SK-N-SH (cell line): ENCODE measurements around the gene PTK7. TPM values are rescaled to one million over a fixed set of nuclear protein-coding genes. Genes with fewer than 3 reads are reported as not detected.
"Not testable (repeated sequence)": the region's sequence is repeated elsewhere in the genome, so short reads cannot be mapped to it uniquely, and the experiment has no call there.

Source experiments
- CTCF ChIA-PET: fragments of 300-600, 350-600 bp; formaldehyde crosslinking; extraction: SDS; loops from one replicate; lab custom pipeline; 2021; lab: Yijun Ruan, JAX
- POLR2A ChIA-PET: fragments of 350-600 bp; sonication (Branson Sonifier 250); formaldehyde crosslinking; extraction: SDS; loops from one replicate; lab custom pipeline; 2020; ENCODE audit warnings: antibody characterized with exemption, inconsistent platforms; lab: Yijun Ruan, JAX
- DNase-seq: peaks from one replicate; pipeline ENCODE4 v3.0.0; 2012
- H2AFZ ChIP-seq: fragments of 200-600 bp; sonication (generic); 2 replicates; pipeline ENCODE4 v1.8.1; 2016; ENCODE audit warnings: antibody characterized with exemption, mild to moderate bottlenecking, low read depth
- H3F3A ChIP-seq: fragments of 200-600 bp; sonication (generic); replicated peaks from 2 replicates; pipeline ENCODE3; 2016; ENCODE audit warnings: antibody characterized with exemption, mild to moderate bottlenecking; ENCODE audit not compliant: insufficient read depth
- H3K27ac ChIP-seq, 2 experiments: fragments of 200-500 bp in 1 of 2; fragments of 200-600 bp in 1 of 2; sonication (Bioruptor generic) in 1 of 2; sonication (generic), shearing (Covaris generic) in 1 of 2; 2 replicates each; pipeline versions ENCODE4 v1.5.1 to v1.6.1; 2014 to 2016; ENCODE audit warnings: low read depth in 2 of 2, inconsistent platforms in 1 of 2, low read length in 1 of 2, mild to moderate bottlenecking in 1 of 2, mixed read lengths in 1 of 2
- H3K27me3 ChIP-seq: fragments of 200-600 bp; sonication (generic), shearing (Covaris generic); 2 replicates; pipeline ENCODE4 v1.6.1; 2016; ENCODE audit warnings: mixed run types; ENCODE audit not compliant: insufficient read depth
- H3K36me3 ChIP-seq, 2 experiments: fragments of 200-500 bp in 1 of 2; fragments of 200-600 bp in 1 of 2; sonication (Bioruptor generic) in 1 of 2; sonication (generic) in 1 of 2; replicated peaks in 1 of 2; 2 replicates each; pipeline versions ENCODE3 to v1.5.1; 2014 to 2016; ENCODE audit warnings: low read length in 1 of 2, mild to moderate bottlenecking in 1 of 2; ENCODE audit not compliant: insufficient read depth in 2 of 2, control insufficient read depth in 1 of 2
- H3K4me1 ChIP-seq, 2 experiments: fragments of 200-500 bp in 1 of 2; fragments of 200-600 bp in 1 of 2; sonication (Bioruptor generic) in 1 of 2; sonication (generic), shearing (Covaris generic) in 1 of 2; 2 replicates each; pipeline versions ENCODE4 v1.5.1 to v1.6.1; 2014 to 2016; ENCODE audit warnings: low read depth in 1 of 2, low read length in 1 of 2, mixed run types in 1 of 2; ENCODE audit not compliant: insufficient read depth in 2 of 2, control insufficient read depth in 1 of 2
- H3K4me2 ChIP-seq: fragments of 200-600 bp; sonication (generic), shearing (Covaris generic); 2 replicates; pipeline ENCODE4 v1.6.1; 2017; ENCODE audit warnings: mixed run types
- H3K4me3 ChIP-seq, 2 experiments: fragments of 200-500 bp in 1 of 2; fragments of 200-600 bp in 1 of 2; sonication (Bioruptor generic) in 1 of 2; sonication (generic), shearing (Covaris generic) in 1 of 2; 2 replicates each; pipeline versions ENCODE4 v1.5.1 to v1.8.1; 2014 to 2016; ENCODE audit warnings: low read depth in 2 of 2, inconsistent platforms in 1 of 2, low read length in 1 of 2, mild to moderate bottlenecking in 1 of 2, mixed read lengths in 1 of 2, moderate library complexity in 1 of 2
- H3K79me2 ChIP-seq: fragments of 200-600 bp; sonication (generic); 2 replicates; pipeline ENCODE4 v1.8.1; 2017; ENCODE audit warnings: mild to moderate bottlenecking; ENCODE audit not compliant: insufficient read depth
- H3K9ac ChIP-seq: fragments of 200-600 bp; sonication (generic); 2 replicates; pipeline ENCODE4 v1.6.1; 2017; ENCODE audit warnings: mixed run types
- H3K9me2 ChIP-seq: fragments of 200-600 bp; sonication (generic); 2 replicates; pipeline ENCODE4 v1.6.1; 2017; ENCODE audit warnings: mixed run types
- H3K9me3 ChIP-seq: fragments of 200-600 bp; sonication (generic); 2 replicates; pipeline ENCODE4 v1.6.1; 2017; ENCODE audit warnings: mixed run types, mild to moderate bottlenecking, moderate library complexity
- H4K20me1 ChIP-seq: fragments of 200-600 bp; sonication (generic); 2 replicates; pipeline ENCODE4 v1.6.1; 2017; ENCODE audit warnings: mild to moderate bottlenecking, mixed run types; ENCODE audit not compliant: insufficient read depth
- EP300 ChIP-seq, 2 experiments: IDR thresholded peaks; 2 replicates each; pipeline versions ENCODE4 v1.4.0 to v1.6.1; 2012; ENCODE audit warnings: borderline replicate concordance in 1 of 2, low read depth in 1 of 2, low read length in 1 of 2
- FOXM1 ChIP-seq: IDR thresholded peaks from 2 replicates; pipeline ENCODE4 v1.4.0; 2012; ENCODE audit warnings: low read depth, mild to moderate bottlenecking
- GABPA ChIP-seq: IDR thresholded peaks from 2 replicates; pipeline ENCODE4 v1.4.0; 2012; ENCODE audit warnings: low read depth, mild to moderate bottlenecking
- GATA2 ChIP-seq: sonication (generic); formaldehyde crosslinking; IDR thresholded peaks from 2 replicates; pipeline ENCODE4 v1.5.0; 2020; ENCODE audit warnings: mild to moderate bottlenecking, missing genetic modification reagents
- MXI1 ChIP-seq: IDR thresholded peaks from 2 replicates; pipeline ENCODE4 v1.6.1; 2012; ENCODE audit warnings: mild to moderate bottlenecking, low read depth, low read length, improper control_type of control experiment
- NRF1 ChIP-seq: IDR thresholded peaks from 2 replicates; pipeline ENCODE4 v1.6.1; 2012; ENCODE audit warnings: low read depth, mild to moderate bottlenecking, low read length
- RAD21 ChIP-seq: IDR thresholded peaks from 2 replicates; pipeline ENCODE4 v1.6.1; 2012; ENCODE audit warnings: mild to moderate bottlenecking, low read length
- RXRA ChIP-seq: IDR thresholded peaks from 2 replicates; pipeline ENCODE4 v1.4.0; 2012; ENCODE audit warnings: low read depth, mild to moderate bottlenecking, borderline replicate concordance
- SIN3A ChIP-seq: IDR thresholded peaks from 2 replicates; pipeline ENCODE4 v1.6.1; 2012; ENCODE audit warnings: low read depth, mild to moderate bottlenecking, low read length, moderate library complexity, borderline replicate concordance
- SMC3 ChIP-seq: IDR thresholded peaks from 2 replicates; pipeline ENCODE4 v1.6.1; 2012; ENCODE audit warnings: low read depth, low read length, improper control_type of control experiment
- TAF1 ChIP-seq: IDR thresholded peaks from 2 replicates; pipeline ENCODE4 v1.6.1; 2012; ENCODE audit warnings: low read depth, mild to moderate bottlenecking, low read length, moderate library complexity, borderline replicate concordance
- TCF12 ChIP-seq: IDR thresholded peaks from 2 replicates; pipeline ENCODE4 v1.4.0; 2012
- TEAD4 ChIP-seq: IDR thresholded peaks from 2 replicates; pipeline ENCODE4 v1.4.0; 2012; ENCODE audit warnings: mild to moderate bottlenecking, borderline replicate concordance; ENCODE audit not compliant: insufficient read depth
- YY1 ChIP-seq: IDR thresholded peaks from 2 replicates; pipeline ENCODE4 v1.4.0; 2012; ENCODE audit warnings: low read depth, mild to moderate bottlenecking
- WGBS: methylation state at CpG from one replicate; pipeline ENCODE4 v1.1.6; 2017; ENCODE audit warnings: low lambda C conversion rate; 5-methylcytosine and 5-hydroxymethylcytosine counted together
- polyA plus RNA-seq, 3 experiments: library from polyadenylated mRNA; depleted of rRNA; stranded (reverse); fragments of >200 nt; gene quantifications; 2 replicates each; pipeline ENCODE4 v1.2.3, GENCODE V29; 2012
- TF ChIP-seq, protein P1 (sequence below): IDR thresholded peaks from 2 replicates; pipeline ENCODE4 v1.4.0; 2012; ENCODE audit warnings: low read depth, borderline replicate concordance
- TF ChIP-seq, protein P2 (sequence below): fragments of 200-600 bp; sonication (generic); IDR thresholded peaks from 2 replicates; pipeline ENCODE4 v1.6.1; 2017; ENCODE audit warnings: antibody characterized with exemption, mild to moderate bottlenecking, moderate library complexity
- TF ChIP-seq, protein P3 (sequence below): IDR thresholded peaks from 2 replicates; pipeline ENCODE4 v1.6.1; 2012; ENCODE audit warnings: mild to moderate bottlenecking, low read depth, low read length, moderate library complexity

PTK7 gene
- polyA plus RNA-seq, 1 of the 3 experiments (the other 2 are of a cell fraction) = 105 TPM

DNA sequence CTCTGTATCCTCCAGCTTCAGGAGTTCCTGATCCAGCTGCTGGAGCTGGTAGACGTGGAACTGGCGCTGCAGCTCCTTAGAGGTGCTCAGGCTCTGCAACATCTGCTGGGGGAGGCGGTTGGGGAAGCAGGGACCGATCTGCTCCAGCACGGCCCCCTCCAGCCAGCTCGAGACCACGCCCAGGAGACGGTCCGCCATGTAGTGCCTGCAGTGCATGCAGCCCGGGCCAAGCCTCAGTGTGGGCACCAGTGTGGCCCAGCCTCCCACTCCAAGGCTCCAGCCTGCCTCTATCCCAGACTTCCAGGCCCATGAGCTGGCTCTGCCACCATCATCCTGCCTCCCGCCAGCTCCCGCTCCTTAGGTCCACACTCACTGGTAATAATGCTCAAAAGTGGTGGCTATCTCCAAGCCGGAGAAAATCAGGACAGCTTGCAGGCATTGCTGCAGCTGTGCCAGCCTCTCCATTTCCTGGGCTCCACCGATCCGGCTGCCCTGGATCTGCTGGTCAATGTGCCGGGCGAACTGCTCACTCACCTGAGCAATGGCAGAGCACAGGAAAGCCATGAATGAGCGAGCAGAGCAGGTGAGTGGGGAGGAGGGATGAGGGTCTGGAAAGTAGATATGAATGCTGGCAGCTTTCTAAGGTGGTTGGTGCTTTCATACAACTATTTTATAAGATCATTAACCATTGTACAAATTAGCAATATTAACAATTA is 35.4 kb upstream of the PTK7 start:
- WGBS = over 99% methylated on average over 13 of the region's 18 CpGs
- no peak overlapping the region for H3K27ac ChIP-seq
- H3K4me2 ChIP-seq = no peak overlapping the region
- H3K79me2 ChIP-seq = no peaks in the 10 kb centered on the region
- H2AFZ ChIP-seq = no peak overlapping the region
- H3K9me2 ChIP-seq = no peaks in the 10 kb centered on the region
- ChIA-PET POLR2A (interaction anchor here (0.6 to 1.5 kb wide), 3 partner anchors 13 to 35 kb away, joined by 3 to 4 read pairs (median 4); partner anchors contain the start of gene CUL7), CTCF (interaction anchor here (1.0 kb wide), 1 partner anchor 103 kb away, joined by 4 read pairs; no protein-coding TSS in a partner anchor)
- peaks cover 20 to 70% of the 10 kb centered on the region in 2 experiments for H3K36me3 ChIP-seq
- H4K20me1 ChIP-seq = no peaks in the 10 kb centered on the region
- H3F3A ChIP-seq = no peaks in the 10 kb centered on the region
- H3K9ac ChIP-seq = no peak overlapping the region
- no peaks in the 10 kb centered on the region for H3K4me1 ChIP-seq
- no peak for DNase-seq
- H3K9me3 ChIP-seq = no peaks in the 10 kb centered on the region
- H3K27me3 ChIP-seq = no peaks in the 10 kb centered on the region
- H3K4me3 ChIP-seq = no peak overlapping the region
- no peak for TF ChIP-seq TAF1
- TF ChIP-seq TEAD4 = no peak
- TF ChIP-seq GABPA = no peak
- TF ChIP-seq, protein P1, sequence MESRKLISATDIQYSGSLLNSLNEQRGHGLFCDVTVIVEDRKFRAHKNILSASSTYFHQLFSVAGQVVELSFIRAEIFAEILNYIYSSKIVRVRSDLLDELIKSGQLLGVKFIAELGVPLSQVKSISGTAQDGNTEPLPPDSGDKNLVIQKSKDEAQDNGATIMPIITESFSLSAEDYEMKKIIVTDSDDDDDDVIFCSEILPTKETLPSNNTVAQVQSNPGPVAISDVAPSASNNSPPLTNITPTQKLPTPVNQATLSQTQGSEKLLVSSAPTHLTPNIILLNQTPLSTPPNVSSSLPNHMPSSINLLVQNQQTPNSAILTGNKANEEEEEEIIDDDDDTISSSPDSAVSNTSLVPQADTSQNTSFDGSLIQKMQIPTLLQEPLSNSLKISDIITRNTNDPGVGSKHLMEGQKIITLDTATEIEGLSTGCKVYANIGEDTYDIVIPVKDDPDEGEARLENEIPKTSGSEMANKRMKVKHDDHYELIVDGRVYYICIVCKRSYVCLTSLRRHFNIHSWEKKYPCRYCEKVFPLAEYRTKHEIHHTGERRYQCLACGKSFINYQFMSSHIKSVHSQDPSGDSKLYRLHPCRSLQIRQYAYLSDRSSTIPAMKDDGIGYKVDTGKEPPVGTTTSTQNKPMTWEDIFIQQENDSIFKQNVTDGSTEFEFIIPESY = no peak
- TF ChIP-seq SIN3A = no peak
- TF ChIP-seq GATA2 (CRISPR knock-in tag) = no peak
- TF ChIP-seq EP300 (IDR thresholded peaks at IDR 0.05; ENCODE audit: borderline replicate concordance in 1 of 2, low read depth in 1 of 2, low read length in 1 of 2) = no peak
- no peak for TF ChIP-seq RXRA
- TF ChIP-seq, protein P2, sequence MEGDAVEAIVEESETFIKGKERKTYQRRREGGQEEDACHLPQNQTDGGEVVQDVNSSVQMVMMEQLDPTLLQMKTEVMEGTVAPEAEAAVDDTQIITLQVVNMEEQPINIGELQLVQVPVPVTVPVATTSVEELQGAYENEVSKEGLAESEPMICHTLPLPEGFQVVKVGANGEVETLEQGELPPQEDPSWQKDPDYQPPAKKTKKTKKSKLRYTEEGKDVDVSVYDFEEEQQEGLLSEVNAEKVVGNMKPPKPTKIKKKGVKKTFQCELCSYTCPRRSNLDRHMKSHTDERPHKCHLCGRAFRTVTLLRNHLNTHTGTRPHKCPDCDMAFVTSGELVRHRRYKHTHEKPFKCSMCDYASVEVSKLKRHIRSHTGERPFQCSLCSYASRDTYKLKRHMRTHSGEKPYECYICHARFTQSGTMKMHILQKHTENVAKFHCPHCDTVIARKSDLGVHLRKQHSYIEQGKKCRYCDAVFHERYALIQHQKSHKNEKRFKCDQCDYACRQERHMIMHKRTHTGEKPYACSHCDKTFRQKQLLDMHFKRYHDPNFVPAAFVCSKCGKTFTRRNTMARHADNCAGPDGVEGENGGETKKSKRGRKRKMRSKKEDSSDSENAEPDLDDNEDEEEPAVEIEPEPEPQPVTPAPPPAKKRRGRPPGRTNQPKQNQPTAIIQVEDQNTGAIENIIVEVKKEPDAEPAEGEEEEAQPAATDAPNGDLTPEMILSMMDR = no peak
- no peak for TF ChIP-seq RAD21
- TF ChIP-seq, protein P3, sequence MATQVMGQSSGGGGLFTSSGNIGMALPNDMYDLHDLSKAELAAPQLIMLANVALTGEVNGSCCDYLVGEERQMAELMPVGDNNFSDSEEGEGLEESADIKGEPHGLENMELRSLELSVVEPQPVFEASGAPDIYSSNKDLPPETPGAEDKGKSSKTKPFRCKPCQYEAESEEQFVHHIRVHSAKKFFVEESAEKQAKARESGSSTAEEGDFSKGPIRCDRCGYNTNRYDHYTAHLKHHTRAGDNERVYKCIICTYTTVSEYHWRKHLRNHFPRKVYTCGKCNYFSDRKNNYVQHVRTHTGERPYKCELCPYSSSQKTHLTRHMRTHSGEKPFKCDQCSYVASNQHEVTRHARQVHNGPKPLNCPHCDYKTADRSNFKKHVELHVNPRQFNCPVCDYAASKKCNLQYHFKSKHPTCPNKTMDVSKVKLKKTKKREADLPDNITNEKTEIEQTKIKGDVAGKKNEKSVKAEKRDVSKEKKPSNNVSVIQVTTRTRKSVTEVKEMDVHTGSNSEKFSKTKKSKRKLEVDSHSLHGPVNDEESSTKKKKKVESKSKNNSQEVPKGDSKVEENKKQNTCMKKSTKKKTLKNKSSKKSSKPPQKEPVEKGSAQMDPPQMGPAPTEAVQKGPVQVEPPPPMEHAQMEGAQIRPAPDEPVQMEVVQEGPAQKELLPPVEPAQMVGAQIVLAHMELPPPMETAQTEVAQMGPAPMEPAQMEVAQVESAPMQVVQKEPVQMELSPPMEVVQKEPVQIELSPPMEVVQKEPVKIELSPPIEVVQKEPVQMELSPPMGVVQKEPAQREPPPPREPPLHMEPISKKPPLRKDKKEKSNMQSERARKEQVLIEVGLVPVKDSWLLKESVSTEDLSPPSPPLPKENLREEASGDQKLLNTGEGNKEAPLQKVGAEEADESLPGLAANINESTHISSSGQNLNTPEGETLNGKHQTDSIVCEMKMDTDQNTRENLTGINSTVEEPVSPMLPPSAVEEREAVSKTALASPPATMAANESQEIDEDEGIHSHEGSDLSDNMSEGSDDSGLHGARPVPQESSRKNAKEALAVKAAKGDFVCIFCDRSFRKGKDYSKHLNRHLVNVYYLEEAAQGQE = no peak
- no peak for TF ChIP-seq MXI1
- no peak for TF ChIP-seq TCF12
- no peak for TF ChIP-seq YY1
- no peak for TF ChIP-seq NRF1
- no peak for TF ChIP-seq FOXM1
- no peak for TF ChIP-seq SMC3

DNA sequence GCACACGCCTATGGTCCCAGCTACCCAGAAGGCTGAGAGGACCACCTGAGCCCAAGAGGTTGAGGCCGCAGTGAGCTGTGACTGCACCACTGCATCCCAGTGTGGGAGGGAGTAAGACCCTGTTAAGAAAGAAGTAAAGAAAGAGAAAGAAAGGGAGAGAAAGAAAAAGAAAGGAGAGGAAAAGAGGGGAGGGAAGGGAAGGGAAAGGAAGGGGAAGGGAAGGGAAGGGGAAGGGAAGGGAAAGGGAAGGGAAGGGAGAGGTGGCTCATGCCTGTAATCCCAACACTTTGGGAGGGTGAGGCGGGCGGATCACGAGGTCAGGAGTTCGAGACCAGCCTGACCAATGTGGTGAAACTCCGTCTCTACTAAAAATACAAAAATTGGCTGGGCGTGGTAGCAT is 34.6 kb upstream of the PTK7 start:
- CTCF ChIA-PET, POLR2A ChIA-PET, H2AFZ ChIP-seq, H3K4me1 ChIP-seq, H3K9me3 ChIP-seq, H3K9ac ChIP-seq, H3K4me2 ChIP-seq, DNase-seq, H3K4me3 ChIP-seq, H3K9me2 ChIP-seq, H3K27ac ChIP-seq, H4K20me1 ChIP-seq, H3F3A ChIP-seq, H3K27me3 ChIP-seq, H3K79me2 ChIP-seq: not testable (repeated sequence)
- WGBS = 90% methylated on average over 8 of the region's 8 CpGs
- peaks cover 20 to 75% of the 10 kb centered on the region in 2 experiments for H3K36me3 ChIP-seq
